H1 (cell line): ENCODE data around the gene CDC42EP4. TPM values are rescaled to one million over a fixed set of nuclear protein-coding genes. Genes with fewer than 3 reads are reported as not detected.

Experiments
- ASH2L ChIP-seq: fragments of 200-600, 300-600 bp; sonication (generic); IDR thresholded peaks from one replicate; pipeline ENCODE4 v1.7.1; 2017; ENCODE audit warnings: low read length
- EP300 ChIP-seq, 2 experiments: IDR thresholded peaks; 1 replicate in 1 of 2; 2 replicates in 1 of 2; pipeline ENCODE4 v1.6.1; 2011 to 2012; ENCODE audit warnings: low read depth in 2 of 2, low read length in 2 of 2, mild to moderate bottlenecking in 2 of 2, borderline replicate concordance in 1 of 2, inconsistent platforms in 1 of 2, moderate library complexity in 1 of 2
- polyA plus RNA-seq, 7 experiments: library from polyadenylated mRNA; depleted of rRNA in 3 of 7; stranded (reverse) in 5 of 7; unstranded in 2 of 7; fragments of >200 nt in 5 of 7; fragments of 200-250 nt in 2 of 7; gene quantifications; 1 replicate in 5 of 7; 2 replicates in 1 of 7; 4 replicates in 1 of 7; pipeline versions ENCODE4 v1.2.1 to v1.2.3, GENCODE V29; 2011 to 2013; ENCODE audit warnings: missing spikeins in 2 of 7, mixed read lengths in 2 of 7
- total RNA-seq: library from RNA; stranded (reverse); fragmentation: NEBNext Ultra II Directional; extraction: Animal tissue kit (Norgen Biotek cat#: 25700); gene quantifications from 2 replicates; pipeline ENCODE4 v1.2.1, GENCODE V29; 2021
- TF ChIP-seq, protein P1 (sequence below): IDR thresholded peaks from 2 replicates; pipeline ENCODE4 v1.6.1; 2012; ENCODE audit warnings: low read length, inconsistent platforms

CDC42EP4 gene
- total and polyA plus RNA-seq, 2 of the 8 experiments (the other 6 are each of a cell fraction or from before 2014, with no cell fraction given), result 8.8 to 12.6 TPM

DNA sequence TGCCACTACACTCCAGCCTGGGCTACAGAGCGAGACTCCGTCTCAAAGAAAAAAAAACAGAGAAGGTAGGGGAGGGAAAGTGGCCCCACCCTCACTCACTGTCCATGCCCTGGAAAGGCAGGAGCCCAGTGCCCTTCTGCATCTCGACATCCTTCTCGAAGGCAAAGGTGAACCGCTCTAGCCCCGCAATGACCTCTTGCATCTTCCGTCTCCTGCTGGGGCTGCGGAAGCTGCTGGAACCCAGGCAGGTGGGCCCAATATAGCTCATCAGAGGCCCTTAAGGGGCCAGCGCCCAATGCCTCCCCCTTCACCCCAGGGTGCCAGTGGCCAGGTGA, 50.2 kb downstream of the CDC42EP4 start, which contains the start of gene CPSF4L (continued):
- TF ChIP-seq, protein P1, sequence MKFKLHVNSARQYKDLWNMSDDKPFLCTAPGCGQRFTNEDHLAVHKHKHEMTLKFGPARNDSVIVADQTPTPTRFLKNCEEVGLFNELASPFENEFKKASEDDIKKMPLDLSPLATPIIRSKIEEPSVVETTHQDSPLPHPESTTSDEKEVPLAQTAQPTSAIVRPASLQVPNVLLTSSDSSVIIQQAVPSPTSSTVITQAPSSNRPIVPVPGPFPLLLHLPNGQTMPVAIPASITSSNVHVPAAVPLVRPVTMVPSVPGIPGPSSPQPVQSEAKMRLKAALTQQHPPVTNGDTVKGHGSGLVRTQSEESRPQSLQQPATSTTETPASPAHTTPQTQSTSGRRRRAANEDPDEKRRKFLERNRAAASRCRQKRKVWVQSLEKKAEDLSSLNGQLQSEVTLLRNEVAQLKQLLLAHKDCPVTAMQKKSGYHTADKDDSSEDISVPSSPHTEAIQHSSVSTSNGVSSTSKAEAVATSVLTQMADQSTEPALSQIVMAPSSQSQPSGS, result no peak
- TF ChIP-seq EP300 (IDR thresholded peaks at IDR 0.05; ENCODE audit: borderline replicate concordance in 1 of 2, low read depth in 2 of 2, low read length in 2 of 2) (no peak), ASH2L (no peak)
